Ramos (cell line): ENCODE data around the gene SLC8A2.

Experiments
- in situ Hi-C: fragments of 300-500 bp; cut with MboI; formaldehyde crosslinking; loops from one replicate; pipeline ENCODE4 v1.14.3; 2022; ENCODE audit warnings: low sequenced_read_pairs; ENCODE audit not compliant: unreplicated experiment

Gene SLC8A2

DNA sequence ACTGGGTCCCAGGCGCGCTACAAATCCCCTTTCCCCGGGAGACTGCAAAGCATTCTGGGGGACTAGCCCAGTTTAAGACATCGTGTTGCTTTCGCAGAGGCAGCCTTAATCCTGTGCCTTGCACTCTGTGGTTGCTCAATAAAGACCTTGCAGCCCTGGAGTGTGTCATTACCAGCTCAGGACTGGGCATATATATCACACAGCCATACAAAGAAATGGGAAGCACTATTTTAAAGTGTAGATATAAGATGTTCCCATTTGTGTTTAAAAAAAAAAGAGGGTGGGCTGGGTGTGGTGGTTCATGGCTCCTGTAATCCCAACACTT, 32.1 kb upstream of the SLC8A2 start:
- in situ Hi-C loops, result no loop called here

- in situ Hi-C loops, result no loop called here
These were observed 31.6 kb upstream of the SLC8A2 start for GRCh38 chr19:47503130-47503825.

DNA sequence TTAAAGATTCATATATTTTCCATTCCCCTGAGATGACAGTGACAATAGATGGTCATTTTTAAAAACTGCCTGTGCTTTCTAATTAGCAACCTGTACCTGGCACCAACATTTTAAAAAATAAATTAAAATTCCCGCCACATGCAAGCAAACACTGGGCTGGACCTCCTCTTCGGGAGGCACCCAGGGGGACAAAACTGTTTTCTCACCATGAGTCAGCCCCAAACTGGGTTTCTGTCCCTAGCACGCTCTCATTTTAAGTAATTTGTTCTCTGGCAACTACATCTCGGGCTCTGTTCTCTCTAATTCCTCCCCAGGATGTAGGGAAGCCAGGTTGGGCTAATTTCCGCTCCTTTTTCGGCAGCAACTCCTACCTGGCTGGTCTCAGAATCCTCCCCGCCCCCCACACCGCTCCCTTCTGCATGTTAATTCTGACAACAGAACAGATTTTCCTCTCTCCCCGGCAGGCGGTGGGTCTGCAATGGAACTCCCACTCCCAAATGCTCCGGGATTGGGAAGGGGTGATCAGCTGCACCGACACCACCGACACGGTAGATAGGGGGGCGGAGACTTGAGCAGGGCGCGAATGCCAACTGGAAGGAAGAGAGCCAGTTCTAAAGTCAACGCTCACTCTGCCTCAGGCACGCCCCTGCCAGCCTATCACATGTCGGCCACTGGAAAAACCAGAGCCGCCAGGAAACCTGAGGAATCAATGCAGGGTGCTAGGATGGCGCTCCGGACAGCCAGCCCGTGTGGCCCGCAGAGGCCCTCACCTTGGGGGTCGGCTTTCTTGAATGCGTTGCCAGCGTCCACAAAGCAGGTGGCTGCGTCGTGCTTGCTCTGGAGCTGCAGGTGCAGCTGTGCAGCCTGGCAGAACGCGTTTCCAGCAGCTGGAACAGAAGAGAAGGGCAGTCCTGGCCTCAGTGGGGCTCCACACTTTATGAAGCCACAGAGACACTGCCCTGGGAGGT, 28.5 kb upstream of the SLC8A2 start:
- in situ Hi-C loops, result no loop called here

GRCh38 chr19:47499371-47499770, 27.7 kb upstream of the SLC8A2 start:
- in situ Hi-C loops, result no loop called here

- in situ Hi-C loops, result no loop called here
These were observed 26.9 kb upstream of the SLC8A2 start for GRCh38 chr19:47498561-47498960.

DNA sequence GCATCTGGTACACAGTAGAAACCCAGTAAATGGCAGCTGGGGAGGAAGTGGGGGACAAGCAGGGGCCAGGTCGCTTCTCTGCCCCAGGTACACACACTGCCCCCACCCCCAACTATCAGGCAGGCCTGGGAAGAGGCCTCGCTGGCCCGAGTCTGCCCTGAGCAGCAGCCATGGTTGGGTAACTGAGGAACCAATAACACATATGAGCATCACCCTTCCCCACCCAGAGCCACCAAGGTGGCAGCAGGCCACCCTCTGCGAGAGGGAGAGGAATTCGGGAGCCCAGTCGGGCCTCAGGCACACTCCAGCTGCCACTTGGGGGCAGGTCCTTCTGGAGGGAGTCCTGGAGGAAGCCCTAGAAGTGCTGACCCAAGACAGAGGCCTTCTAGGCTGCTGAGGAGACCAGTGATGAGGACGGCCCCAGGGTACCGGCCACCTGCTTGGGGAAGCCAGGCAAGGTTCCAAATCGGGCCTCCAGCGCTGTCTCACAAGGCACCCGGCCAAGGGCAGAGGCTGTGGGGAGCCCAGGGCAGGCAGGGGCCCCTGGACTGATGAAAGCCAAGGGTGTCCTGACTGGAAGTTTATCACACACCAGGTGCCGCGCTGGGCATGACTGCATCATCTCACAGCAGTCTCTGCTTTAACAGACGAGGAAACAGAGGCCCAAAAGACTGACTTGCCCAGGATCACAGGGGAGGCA, 26.3 kb upstream of the SLC8A2 start:
- in situ Hi-C loops, result no loop called here

GRCh38 chr19:47497050-47497766, 25.5 kb upstream of the SLC8A2 start:
- in situ Hi-C loops, result no loop called here

DNA sequence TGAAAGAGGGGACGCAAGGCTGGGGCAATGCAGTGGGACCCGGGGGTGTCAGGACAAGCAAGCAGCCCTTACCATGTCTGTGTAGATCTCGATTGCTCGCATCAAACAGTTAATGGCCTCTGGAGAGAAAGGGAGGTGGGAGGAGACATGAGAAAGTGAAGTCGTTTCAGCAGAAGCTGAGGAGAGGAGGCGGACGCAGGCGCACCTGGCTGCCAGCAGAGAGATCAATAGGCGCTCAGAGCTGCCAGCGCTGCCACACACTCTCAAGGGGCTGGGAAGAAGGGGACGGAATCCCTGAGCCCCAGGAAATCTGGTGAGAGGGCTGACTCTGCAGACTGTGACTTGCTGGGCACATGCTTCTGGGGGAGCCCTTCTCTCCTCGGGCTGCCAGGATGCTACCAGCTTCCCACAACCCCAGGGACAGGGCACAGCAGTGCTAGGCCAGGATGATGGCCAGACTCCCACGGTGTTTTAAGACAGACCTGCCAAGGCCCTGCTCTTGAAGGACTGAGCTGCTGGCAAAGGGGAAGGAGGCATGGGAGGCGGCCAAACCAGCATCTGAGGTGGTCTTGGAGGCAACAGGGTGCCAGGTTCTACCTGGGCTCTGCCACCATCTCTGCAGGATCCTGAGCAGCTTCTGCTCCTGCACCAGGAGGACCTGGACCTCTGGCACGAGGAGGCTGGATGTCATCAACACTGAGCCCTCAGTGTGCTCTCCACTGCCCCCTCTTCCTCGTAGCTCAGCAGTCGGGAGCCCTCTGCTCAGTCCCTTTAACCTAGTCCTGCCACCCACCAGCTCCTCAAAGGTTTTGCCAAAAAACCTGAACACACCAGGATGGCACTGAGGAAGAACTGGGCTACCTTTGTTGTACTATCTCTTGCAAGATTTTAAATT, 24.0 kb upstream of the SLC8A2 start:
- in situ Hi-C loops, result no loop called here

- in situ Hi-C loops, result no loop called here
These were observed 23.0 kb upstream of the SLC8A2 start for GRCh38 chr19:47494729-47495128.

DNA sequence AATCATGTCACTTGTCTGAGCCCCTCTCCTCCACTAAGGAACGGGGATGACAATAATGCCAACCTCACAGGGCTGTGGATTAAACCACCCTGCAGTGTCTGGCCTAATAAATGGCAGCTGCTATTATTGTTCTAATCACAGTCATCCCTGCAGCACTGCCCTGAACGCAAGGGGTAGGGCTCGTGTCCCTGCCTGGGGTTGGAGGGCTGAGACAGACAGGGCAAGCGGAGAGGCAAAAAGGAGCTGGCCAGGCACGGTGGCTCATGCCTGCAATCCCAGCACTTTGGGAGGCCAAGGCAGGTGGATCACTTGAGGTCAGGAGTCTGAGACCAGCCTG, 22.5 kb upstream of the SLC8A2 start:
- in situ Hi-C loops, result no loop called here

- in situ Hi-C loops, result no loop called here
These were observed 21.9 kb upstream of the SLC8A2 start for GRCh38 chr19:47493378-47494210.

DNA sequence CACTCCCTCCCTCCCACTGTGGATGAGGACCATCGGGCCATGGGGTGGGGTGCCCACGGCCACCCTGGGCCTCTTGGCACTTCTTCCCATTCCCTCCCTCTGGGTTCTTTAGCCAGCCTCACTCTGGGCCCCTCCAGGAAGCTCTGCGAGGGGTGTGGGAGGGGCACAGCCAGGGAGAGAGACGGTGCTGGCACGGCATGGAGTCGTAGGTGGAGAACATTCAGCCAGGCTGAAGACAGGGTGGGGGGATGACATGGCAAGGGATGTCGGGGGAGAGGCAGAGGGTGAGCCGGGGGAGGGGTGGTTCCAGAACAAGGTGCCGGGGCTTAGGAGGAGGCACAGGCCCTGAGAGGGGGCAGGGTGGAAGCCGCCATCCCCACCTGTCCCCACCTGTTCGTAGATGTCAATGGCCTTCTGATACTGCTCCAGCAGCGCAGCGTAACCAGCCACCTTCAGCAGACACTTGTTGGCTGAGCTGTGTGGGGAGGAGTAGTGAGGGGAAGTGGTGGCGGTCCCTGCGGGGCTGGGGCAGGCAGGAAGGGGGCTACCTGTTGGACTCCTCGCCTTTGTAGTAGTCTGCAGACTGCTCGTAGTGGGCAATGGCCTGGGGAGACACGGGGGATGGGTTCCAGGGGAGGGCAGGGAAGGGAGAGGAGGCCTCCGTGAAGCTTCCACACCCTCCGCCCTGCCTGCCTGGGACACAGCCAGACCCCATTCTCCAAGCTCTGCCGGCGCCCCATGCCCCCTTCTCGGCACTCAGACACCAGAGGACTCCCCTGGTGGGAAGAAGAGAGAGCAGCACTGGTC, 21.1 kb upstream of the SLC8A2 start:
- in situ Hi-C loops, result no loop called here

- in situ Hi-C loops, result no loop called here
These were observed 20.4 kb upstream of the SLC8A2 start for GRCh38 chr19:47492137-47492533.

- in situ Hi-C loops, result no loop called here
These were observed 19.9 kb upstream of the SLC8A2 start for GRCh38 chr19:47491358-47492136.

DNA sequence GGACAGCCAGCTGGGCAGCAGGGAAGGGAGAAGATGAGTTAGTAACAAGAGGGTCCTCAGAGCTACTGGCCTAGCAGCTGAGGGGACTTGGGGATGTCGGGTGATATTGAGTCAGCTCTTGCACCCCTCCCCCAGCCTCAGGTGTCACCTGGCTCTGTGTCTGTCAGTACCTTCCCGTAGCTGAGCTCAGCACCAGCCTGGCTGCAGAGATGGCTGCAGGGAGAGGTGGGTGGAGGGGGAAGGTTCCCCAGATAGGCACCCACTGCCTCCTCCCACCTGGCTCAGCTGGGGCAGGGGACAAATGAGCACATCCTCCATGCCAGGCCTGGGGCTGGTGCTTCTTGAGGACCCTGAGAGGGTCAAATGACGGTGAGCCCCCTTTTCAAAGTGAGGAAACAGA, 19.2 kb upstream of the SLC8A2 start:
- in situ Hi-C loops, result no loop called here

DNA sequence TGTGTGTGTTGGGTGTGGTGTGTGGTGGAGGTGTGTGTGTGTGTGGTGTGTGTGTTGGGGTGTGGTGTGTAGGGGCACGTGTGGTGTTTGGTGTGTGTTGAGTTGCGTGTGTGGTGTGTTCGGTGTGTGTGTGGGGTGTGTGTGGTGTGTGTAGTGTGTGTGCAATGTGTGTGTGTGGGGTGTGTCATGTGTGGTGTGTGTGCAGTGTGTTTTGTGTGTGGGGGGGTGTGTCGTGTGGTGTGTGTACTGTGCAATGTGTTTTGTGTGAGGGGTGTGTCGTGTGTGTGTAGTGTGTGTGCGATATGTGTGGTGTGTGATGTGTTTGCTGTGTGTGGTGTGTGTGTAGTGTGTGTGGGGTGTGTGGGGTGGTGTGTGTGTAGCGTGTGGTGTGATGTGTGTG, 18.3 kb upstream of the SLC8A2 start:
- in situ Hi-C loops, result no loop called here
